OCI-LY1 (cell line): Measurements from ENCODE around the gene MICOS13.

Experiments
- H2AFZ ChIP-seq: fragments of 200-600 bp; sonication (generic), shearing (Covaris generic); 2 replicates; pipeline ENCODE4 v1.6.0; 2014; ENCODE audit warnings: antibody characterized with exemption, mild to moderate bottlenecking, low read length
- H3F3A ChIP-seq: fragments of 200-600 bp; sonication (generic), shearing (Covaris generic); 2 replicates; pipeline ENCODE4 v1.6.0; 2014; ENCODE audit warnings: mild to moderate bottlenecking, antibody characterized with exemption, low read length, moderate library complexity; ENCODE audit not compliant: insufficient read depth
- H3K27ac ChIP-seq: fragments of 200-600 bp; sonication (generic); 2 replicates; pipeline ENCODE4 v1.5.1; 2014; ENCODE audit warnings: low read length, mixed run types, mild to moderate bottlenecking, low read depth; ENCODE audit not compliant: poor library complexity, severe bottlenecking
- H3K27me3 ChIP-seq: fragments of 200-600 bp; sonication (generic); 2 replicates; pipeline ENCODE4 v1.6.0; 2014; ENCODE audit warnings: antibody characterized with exemption, mild to moderate bottlenecking, low read length, moderate library complexity; ENCODE audit not compliant: insufficient read depth
- H3K36me3 ChIP-seq: fragments of 200-600 bp; sonication (generic); 2 replicates; pipeline ENCODE4 v1.6.1; 2014; ENCODE audit warnings: mild to moderate bottlenecking, antibody characterized with exemption, low read length, moderate library complexity, mixed read lengths; ENCODE audit not compliant: insufficient read depth
- H3K4me1 ChIP-seq: fragments of 200-600 bp; sonication (generic); 2 replicates; pipeline ENCODE4 v1.5.1; 2014; ENCODE audit warnings: mild to moderate bottlenecking, low read length, moderate library complexity; ENCODE audit not compliant: insufficient read depth, severe bottlenecking
- H3K4me2 ChIP-seq: fragments of 200-600 bp; sonication (generic), shearing (Covaris generic); 2 replicates; pipeline ENCODE4 v1.6.1; 2014; ENCODE audit warnings: low read length
- H3K4me3 ChIP-seq: fragments of 200-600 bp; sonication (generic); 2 replicates; pipeline ENCODE4 v1.5.1; 2014; ENCODE audit warnings: low read length, low read depth, mild to moderate bottlenecking, mixed read lengths; ENCODE audit not compliant: poor library complexity, severe bottlenecking
- H3K79me2 ChIP-seq: fragments of 200-600 bp; shearing (Covaris generic); 2 replicates; pipeline ENCODE4 v1.6.1; 2016; ENCODE audit warnings: mixed run types, low read length, mixed read lengths; ENCODE audit not compliant: insufficient read depth
- H3K9ac ChIP-seq: fragments of 200-600 bp; sonication (generic), shearing (Covaris generic); 2 replicates; pipeline ENCODE4 v1.6.1; 2014; ENCODE audit warnings: mild to moderate bottlenecking, low read length, mixed read lengths
- H3K9me2 ChIP-seq: fragments of 200-600 bp; sonication (generic), shearing (Covaris generic); 2 replicates; pipeline ENCODE4 v1.6.1; 2014; ENCODE audit warnings: low read depth, mild to moderate bottlenecking, low read length, mixed read lengths
- H3K9me3 ChIP-seq: fragments of 200-600 bp; shearing (Covaris generic); 2 replicates; pipeline ENCODE4 v1.6.1; 2014; ENCODE audit warnings: low read length, mixed read lengths
- H4K20me1 ChIP-seq: fragments of 200-600 bp; sonication (generic), shearing (Covaris generic); 2 replicates; pipeline ENCODE4 v1.6.0; 2016; ENCODE audit warnings: mild to moderate bottlenecking, low read length; ENCODE audit not compliant: insufficient read depth
- CTCF ChIP-seq: fragments of 200-600 bp; sonication (generic), shearing (Covaris generic); IDR thresholded peaks from 2 replicates; pipeline ENCODE4 v1.5.1; 2017; ENCODE audit warnings: mild to moderate bottlenecking, antibody characterized with exemption, low read length, moderate library complexity, mixed read lengths
- EZH2 ChIP-seq: fragments of 200-600 bp; sonication (generic), shearing (Covaris generic); IDR thresholded peaks from 2 replicates; pipeline ENCODE4 v1.8.0; 2017; ENCODE audit warnings: borderline replicate concordance, mixed run types, mild to moderate bottlenecking, antibody characterized with exemption, low read length, moderate library complexity, mixed read lengths

The MICOS13 gene

GRCh38 chr19:5700455-5701092 lies 20.3 kb upstream of the MICOS13 start:
- Histone ChIP-seq H4K20me1 (no peaks in the 10 kb centered on the region), H3K79me2 (no peaks in the 10 kb centered on the region), H3K4me1 (peaks cover 19% of the 10 kb centered on the region), H3K4me3 (no peak overlapping the region), H3K9me2 (no peaks in the 10 kb centered on the region), H3K36me3 (peaks cover 79% of the 10 kb centered on the region), H3K9ac (no peak overlapping the region), H3K4me2 (no peak overlapping the region), H2AFZ (no peak overlapping the region), H3F3A (no peaks in the 10 kb centered on the region), H3K27me3 (no peaks in the 10 kb centered on the region), H3K27ac (no peak overlapping the region), H3K9me3 (no peaks in the 10 kb centered on the region)
- TF ChIP-seq CTCF (no peak), EZH2 (no peak)

- Histone ChIP-seq H3F3A (no peaks in the 10 kb centered on the region), H3K27ac (peak overlapping the region; percentile 68), H3K9me2 (no peaks in the 10 kb centered on the region), H3K79me2 (no peaks in the 10 kb centered on the region), H4K20me1 (no peaks in the 10 kb centered on the region), H3K4me3 (no peak overlapping the region), H3K9ac (no peak overlapping the region), H3K4me2 (peak overlapping the region; percentile 1; the same call in 1 of the 2 replicates), H3K27me3 (no peaks in the 10 kb centered on the region), H2AFZ (no peak overlapping the region), H3K9me3 (no peaks in the 10 kb centered on the region), H3K4me1 (peaks cover 30% of the 10 kb centered on the region), H3K36me3 (peaks cover 79% of the 10 kb centered on the region)
- TF ChIP-seq EZH2 (no peak), CTCF (no peak)
Measured at GRCh38 chr19:5698635-5699422, 18.5 kb upstream of the MICOS13 start.

- Histone ChIP-seq H3K9me2 (no peaks in the 10 kb centered on the region), H3K36me3 (peaks cover 79% of the 10 kb centered on the region), H2AFZ (no peak overlapping the region), H3K27ac (peak overlapping the region; percentile 68), H3F3A (no peaks in the 10 kb centered on the region), H3K27me3 (no peaks in the 10 kb centered on the region), H3K9ac (no peak overlapping the region), H3K9me3 (no peaks in the 10 kb centered on the region), H3K4me1 (peaks cover 36% of the 10 kb centered on the region), H4K20me1 (no peaks in the 10 kb centered on the region), H3K79me2 (peaks cover 3% of the 10 kb centered on the region; the same call in 1 of the 2 replicates), H3K4me3 (no peak overlapping the region), H3K4me2 (no peak overlapping the region)
- TF ChIP-seq EZH2, result no peak
- no peak for TF ChIP-seq CTCF
Measured at GRCh38 chr19:5697890-5698634, 17.7 kb upstream of the MICOS13 start.
